T-helper 9 cell (primary cell): ENCODE measurements around the gene ITGB3BP.

ENCODE experiments used
- DNase-seq: peaks from one replicate; pipeline ENCODE4 v3.0.0-alpha.2; 2020

The ITGB3BP gene

DNA sequence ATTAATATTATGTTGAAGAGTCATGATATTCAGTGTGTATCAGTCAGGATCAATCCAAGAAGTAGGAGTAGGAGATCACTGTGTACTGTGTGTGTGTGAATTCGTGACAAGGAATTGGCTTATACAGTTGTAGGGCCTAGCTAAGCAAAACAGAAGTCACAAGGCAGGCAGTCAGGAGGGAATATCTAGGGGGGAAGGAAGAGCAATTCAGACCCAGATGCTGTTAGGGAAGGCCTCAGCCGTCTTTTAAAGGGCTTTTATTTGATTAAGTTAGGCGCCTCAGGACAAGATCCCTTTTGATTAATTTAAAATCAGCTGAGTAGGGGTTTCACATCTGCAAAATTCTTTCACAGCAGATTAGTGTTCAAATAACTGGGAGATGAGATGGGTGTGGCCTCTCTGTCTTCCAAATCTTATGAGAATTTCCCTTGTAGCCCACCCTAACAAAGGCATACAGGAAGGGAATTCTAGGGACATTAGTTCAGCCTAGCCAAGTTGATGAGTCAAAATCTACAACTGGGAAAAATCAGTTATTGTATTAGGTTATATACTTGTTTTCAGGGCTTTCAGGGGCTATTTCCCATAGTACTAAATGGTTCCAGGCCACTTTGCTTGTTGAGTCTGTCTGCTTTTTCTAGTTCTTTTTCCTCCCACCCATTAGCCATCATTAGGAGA, 108.2 kb downstream of the ITGB3BP start:
- DNase-seq = no peak

GRCh38 chr1:63413394-63413793, 109.6 kb downstream of the ITGB3BP start:
- DNase-seq = no peak

DNA sequence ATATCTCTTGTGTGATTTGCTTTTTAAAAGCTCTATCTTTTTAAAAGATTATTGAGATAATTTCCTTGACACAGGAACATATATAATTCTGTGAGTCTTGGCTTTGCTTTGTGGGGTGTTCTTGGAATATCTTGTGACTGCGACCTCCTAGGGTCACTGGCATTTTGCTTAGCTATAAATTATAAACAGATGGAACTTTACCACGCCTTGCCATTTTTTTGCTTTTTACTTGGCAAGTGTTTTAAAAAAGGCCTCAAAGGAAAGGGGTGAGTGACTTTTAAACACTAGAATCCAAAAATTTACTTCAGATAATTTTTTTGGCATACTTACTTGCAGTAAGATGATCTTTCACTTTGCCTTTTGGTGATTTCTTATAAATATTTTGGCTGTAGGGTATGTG, 112.0 kb downstream of the ITGB3BP start:
- no peak for DNase-seq

- DNase-seq = no peak
Measured at GRCh38 chr1:63408331-63408730, 114.7 kb downstream of the ITGB3BP start.

DNA sequence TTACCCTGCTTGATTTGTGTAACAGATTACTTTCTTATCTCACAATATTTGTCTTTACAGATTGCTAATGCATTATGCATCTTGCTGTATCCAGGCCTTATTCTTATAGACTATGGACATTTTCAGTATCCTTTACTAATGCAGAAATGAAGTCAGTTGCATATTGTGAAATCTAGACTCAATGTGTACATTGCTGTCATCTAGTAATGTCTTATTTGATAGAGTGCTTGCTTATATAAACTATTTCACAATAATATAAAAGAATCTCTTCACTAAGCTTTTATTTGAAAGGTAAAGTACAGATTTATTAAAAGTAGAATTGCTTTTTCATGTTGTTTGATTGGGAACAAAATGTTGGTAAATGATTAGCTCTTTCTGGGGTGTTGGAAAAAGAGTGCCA, 116.0 kb downstream of the ITGB3BP start:
- no peak for DNase-seq

DNA sequence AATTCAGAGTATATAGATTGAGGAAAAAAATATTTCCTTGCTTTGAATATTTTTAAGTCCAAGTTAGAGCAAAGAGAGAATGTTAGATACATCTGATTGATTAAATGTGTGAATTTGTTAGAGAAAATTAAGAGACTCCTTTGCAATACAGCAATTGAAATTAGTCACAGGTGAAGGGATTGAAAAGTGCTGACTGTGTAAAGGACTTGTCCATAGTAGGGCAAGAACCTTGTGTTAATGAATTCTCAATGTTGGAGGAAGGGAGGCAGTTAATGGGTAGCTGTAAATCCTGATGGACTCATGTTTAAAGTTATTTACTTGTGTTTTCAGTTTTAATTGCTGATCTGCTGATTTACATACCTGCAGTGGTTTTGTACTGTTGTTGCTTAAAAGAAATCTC, 117.0 kb downstream of the ITGB3BP start:
- no peak for DNase-seq

DNA sequence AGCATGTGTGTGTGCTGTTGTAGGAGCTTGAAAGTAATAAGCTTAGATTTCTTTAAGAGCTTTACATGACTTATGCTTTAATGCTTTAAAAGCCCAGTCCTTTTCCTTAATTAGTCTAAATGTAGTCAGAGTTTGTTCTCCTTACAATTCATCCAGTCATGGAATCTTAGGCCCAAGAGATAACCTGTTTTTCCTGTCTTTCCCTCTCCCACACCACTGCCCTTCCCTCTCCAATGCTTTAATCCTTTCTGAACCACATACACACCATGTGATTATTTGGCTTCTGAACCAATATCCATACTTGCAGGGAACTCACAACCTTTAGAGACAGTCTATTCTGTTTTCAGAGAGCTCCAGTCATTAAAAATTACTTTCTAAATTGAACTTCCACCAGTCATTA, 118.0 kb downstream of the ITGB3BP start:
- DNase-seq = no peak

DNA sequence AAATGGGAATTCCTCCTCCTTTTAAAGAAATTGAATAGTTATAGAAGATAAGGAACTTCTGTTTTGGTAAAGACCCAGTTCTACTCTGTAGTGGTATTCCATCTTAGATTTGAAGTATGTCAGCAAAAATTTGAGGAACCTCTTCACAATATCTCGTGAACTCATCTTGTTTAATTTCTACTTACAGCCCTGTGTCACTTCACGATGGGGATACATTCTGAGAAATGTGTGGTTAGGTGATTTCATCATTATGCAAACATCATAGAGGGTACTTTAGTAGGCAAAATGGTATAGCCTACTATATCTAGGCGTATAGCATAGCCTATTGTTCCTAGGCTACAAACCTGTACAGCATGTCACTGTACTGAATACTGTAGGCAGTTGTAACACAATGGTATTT, 119.6 kb downstream of the ITGB3BP start:
- DNase-seq = no peak

DNA sequence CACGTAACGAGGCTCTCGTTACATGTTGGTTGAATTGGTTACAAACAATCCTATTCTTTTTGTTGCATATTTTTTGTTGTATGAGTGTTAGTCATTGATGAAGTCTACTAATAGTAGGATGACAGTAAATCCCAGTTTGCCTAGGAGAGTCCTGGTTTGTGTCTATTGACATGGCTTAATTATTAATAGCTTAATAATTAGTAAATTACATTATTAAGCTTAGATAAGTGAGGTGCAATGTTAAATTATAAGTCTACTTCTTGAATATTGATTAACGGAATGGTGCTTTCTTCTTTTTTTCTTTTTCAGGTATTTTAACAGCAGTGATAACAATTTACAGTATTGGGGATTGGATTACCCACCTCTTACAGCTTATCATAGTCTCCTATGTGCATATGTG, 121.1 kb downstream of the ITGB3BP start:
- DNase-seq = no peak
